NB4 (cell line): ENCODE data around the gene MOB2.

Source experiments
- CTCF ChIP-seq: IDR thresholded peaks from one replicate; pipeline ENCODE4 v1.5.1; 2012; ENCODE audit warnings: low read depth, low read length
- POLR2A ChIP-seq: IDR thresholded peaks from 2 replicates; pipeline ENCODE4 v1.6.1; 2011; ENCODE audit warnings: mild to moderate bottlenecking; ENCODE audit not compliant: insufficient read length; ENCODE audit errors: extremely low read depth

- TF ChIP-seq CTCF: no peak
- TF ChIP-seq POLR2A: no peak
Measured at GRCh38 chr11:1439341-1439740, 47.2 kb downstream of the MOB2 start.
